ENCODE data around the gene ZCWPW1.
"Not testable (repeated sequence)": the region's sequence is repeated elsewhere in the genome, so short reads cannot be mapped to it uniquely, and the experiment has no call there.

GRCh38 chr7:100381531-100382233, 46.8 kb downstream of the ZCWPW1 start:
- not testable (repeated sequence) for TF ChIP-seq CTCF, POLR2A (IDR thresholded peaks at IDR 0.05)
